EL (cell line): ENCODE results near the gene KLHL3.
A peak's percentile ranks its signal among the peaks of the same experiment; 100 is the strongest.
"Not testable (repeated sequence)": the region's sequence is repeated elsewhere in the genome, so short reads cannot be mapped to it uniquely, and the experiment has no call there.

Source experiments
- DNase-seq: peaks from one replicate; pipeline ENCODE4 v3.0.0-alpha.2; 2016

KLHL3 gene

DNA sequence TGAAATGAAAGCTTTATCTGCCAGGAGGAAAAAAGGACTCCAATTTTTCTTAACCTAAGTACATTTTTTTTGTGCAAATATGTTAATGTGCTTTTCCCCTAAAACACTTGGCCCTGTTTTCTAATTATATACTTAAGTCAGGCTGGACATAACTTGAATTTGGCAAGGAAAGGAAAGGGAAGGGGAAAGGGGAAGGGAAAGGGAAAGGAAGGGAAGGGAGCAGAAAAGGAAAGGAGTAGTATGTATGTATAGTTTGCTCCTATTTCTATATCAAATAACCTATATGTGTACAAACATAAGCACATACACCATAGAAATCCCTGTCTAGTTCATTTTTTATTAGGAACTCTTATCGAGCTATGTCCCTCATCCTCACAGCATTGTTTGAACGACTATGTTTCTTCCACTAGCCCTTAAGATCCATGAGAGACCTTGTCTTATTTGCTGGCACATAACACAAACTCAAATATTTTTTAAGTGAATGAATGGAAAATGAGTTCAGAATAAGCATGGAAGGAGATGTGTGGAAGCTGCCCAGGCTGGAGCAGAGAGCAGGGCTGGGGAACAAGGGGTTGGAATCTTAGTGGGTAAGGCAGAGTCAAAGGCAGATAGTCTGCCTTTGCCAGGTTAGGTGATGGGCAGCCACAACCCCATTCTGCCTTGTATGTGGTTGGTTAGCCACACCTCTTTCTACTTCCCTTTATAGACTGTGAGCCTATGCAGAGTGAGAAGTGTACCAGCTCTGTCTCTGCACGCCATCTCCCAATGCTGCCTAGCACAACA is 70.0 kb downstream of the KLHL3 start:
- DNase-seq: no peak

DNA sequence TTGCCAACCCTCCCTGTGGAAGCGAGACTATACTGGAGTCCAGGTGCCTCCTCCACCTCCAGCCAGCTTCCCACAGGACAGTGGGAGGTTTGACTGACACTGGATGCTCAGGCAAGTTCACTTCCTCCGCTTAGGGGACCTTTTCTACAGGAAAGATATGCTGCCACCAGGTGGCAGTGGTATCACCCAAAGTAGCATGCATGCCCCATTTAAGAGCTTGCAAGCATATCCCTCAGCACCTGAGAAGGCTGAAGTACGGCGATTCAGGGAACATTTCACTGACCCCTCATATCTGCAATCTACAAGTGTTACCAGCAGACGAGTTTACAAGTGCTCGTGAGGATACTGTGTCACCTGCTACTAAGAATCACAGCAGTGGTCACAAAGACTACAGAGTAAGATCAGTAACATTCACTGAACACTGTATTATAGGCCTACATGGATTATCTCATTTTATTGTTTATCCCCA is 75.5 kb downstream of the KLHL3 start:
- DNase-seq: peak; percentile 75

DNA sequence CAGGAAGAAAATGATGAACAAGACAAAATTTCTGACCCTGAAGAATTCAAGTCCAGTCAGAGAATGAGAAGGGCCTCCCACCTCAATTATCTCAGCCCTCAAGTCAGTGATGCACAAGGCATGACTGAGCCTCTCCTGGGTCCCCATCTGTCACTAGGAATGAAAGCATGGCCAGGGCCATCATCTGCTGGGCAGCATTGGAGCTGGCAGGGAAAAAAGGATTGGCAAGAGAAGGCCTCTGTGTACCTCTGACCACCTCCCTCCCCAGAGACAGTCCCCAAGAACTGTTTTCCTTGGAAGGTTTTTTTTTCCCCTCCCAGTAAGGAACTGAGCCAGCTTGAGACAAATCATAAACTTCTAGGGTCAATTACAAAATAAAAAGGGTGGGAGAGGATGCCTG is 76.7 kb downstream of the KLHL3 start:
- no peak for DNase-seq

DNA sequence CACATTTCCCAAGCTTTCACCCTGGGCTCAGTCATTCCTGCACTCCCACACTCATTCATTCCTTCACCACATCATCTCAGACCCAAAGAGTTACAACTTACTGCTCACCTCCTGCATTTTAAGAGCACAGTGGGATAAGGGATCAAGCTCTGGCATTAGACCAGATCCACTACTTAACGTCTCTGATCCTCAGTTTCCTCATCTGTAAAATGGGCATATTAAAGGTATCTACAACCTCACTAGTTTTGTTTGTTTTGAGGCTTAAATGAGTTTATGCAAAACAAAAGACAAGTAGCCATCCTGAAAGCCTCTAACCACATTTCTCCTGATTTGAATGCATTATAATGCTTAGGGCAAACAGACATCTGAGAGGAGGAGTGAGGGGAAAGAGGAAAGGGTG is 77.6 kb downstream of the KLHL3 start:
- DNase-seq: no peak

DNA sequence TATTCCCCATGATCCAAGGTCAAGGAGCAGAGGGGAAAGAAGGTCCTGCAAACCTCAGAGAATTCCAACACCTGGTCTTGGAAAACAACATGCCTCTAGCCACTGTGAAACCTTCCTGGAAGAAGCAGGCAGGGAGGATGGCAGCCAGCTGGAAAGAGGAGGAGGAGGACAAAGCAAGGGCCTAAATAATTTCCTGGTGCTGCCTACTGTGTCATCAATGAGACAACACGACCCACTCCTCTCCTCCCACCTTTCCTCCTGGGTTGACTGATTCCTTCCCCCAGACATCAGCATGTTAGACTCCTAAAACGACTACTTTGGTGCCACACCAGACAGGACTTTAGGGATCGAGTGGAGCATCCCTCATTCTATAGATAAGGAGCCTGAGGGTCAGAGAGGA is 78.8 kb downstream of the KLHL3 start:
- no peak for DNase-seq

DNA sequence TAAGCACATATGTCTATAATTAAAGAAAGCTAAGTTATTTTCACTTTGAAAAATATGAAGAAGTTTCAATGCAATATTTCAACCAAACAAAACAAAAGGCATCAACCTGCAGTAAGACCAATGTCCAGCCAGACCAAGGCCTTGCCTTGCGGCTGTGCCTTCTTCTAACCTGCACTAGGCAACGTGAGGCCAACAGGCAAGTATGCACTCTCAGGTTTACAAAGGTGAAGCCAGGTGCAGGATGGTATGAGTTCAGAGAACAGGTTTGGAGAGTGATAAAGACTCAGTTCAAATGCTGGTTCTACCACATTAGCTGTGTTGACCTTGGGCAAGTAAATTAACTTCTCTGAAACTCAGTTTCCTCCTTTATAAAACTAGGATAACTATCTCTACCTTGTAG is 79.3 kb downstream of the KLHL3 start:
- no peak for DNase-seq

DNA sequence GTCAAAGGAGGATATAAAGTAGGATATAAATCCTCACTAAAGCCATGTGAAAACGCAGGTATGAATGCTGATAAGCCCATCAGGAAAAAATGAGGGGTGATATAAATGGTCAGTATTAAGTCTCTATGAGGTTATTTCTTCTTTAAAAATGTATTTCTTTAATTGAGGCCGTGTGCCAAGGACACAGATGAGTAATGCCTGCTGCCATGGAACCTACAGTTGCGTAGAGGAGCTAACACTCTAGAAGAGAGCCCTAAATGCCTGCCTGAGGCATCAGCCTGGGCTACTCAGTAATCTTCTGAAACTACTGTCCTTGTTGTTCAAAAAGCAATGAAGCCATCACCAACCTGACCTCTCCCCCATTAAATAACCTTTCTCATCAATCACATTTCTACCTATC is 84.9 kb downstream of the KLHL3 start:
- no peak for DNase-seq

DNA sequence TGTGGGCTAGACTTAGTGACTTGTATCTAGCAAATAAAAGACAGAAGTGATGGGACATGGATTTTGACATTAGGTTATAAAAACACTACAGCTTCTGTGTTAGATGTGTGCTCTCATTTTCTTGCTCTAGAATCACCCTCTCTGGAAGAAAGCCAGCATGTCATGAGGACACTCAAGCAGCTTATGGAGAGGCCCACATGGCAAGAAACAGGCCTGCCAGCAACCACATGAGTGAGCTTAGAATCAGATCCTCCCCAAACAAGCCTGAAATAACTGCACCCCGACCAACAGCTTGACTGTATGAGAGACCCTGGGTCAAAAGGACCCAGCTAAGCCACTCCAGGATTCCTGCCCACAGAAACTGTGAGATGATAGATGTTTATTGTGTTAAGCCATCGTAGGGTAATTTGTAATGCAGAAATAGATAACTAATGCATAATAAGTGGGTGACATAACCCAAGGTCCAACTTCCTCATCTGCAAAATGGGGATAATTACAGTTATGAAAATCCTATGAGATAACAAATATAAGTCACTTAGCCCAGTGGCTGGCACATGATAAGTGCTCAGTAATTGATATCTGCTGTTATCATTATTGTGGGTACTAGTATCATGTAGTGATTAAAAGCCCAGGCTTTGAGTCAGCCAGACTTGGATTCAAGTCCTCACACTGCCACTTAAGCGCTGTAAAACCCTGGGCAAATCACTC is 86.5 kb downstream of the KLHL3 start:
- DNase-seq: peak; percentile 27

DNA sequence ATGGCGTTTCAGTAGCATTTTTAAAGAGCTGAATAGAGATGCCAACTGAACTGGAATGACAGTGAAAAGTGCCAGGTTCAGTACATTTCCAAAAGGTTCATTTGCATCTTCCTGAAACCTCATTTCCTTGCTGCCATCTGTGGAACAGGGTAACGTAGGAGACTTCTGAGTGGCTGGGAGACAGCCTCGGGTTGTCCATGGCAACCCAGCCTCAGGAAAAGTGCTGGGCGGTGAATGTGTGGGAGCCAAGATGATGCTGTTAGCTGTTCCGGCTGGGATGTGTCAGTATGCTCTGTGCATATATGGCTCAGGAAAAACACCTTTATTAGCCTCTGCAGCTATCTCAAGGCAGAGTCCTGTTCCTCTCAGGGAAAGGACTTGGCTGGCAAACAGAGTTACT is 87.5 kb downstream of the KLHL3 start:
- no peak for DNase-seq

DNA sequence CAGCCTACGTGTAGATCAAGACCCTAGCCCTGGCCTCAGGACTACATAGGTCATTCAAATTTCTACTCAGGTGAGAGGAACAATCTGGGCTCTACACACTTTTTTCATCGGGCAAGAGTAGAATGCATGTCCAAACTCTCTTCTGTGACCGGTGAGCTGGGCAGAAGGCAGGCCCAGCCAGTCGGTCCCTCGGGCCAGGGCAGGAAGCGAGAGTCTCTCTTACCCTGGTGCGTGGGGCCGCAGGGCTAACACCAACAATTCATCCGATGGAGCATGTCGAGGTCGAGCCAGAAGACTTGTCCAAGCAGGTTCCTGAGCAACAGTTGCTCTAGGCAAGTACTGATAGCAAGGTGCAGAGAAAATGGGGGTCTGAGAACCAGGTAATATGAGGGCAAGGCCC is 88.5 kb downstream of the KLHL3 start:
- DNase-seq: no peak

DNA sequence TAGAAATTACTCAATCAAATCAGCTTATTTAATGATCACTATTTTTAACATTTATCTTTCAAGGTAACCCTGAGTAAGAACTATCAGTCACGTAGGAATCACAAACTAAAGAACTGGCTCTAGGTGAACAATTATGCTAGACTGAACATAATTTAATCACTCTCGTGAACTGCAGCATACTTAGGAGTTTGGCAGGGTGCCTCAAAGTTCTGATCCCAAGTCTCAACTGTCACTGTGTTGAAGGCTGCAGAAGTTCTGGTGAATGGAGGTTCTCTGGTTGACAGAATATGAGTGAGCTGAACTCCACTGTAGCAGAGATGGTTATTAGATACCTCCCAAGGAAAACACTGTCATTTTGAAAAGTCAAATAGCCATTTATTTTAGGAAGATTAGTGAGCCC is 89.1 kb downstream of the KLHL3 start:
- no peak for DNase-seq

DNA sequence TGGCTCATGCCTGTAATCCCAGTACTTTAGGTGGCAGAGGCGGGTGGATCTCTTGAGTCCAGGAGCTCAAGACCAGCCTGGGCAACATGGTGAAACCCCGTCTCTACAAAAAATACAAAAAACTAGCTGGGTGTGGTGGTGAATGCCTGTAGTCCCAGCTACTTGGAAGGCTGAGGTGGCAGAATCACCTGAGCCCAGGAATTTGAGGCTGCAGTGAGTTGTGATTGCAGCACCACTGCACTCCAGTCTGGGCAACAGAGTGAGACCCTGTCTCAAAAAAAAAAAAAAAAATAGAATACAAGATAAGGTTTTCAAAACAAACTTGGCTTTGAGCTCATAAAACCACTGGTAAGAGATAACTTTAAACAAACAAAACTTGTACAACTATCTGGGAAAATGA is 92.8 kb downstream of the KLHL3 start:
- DNase-seq: not testable (repeated sequence)

DNA sequence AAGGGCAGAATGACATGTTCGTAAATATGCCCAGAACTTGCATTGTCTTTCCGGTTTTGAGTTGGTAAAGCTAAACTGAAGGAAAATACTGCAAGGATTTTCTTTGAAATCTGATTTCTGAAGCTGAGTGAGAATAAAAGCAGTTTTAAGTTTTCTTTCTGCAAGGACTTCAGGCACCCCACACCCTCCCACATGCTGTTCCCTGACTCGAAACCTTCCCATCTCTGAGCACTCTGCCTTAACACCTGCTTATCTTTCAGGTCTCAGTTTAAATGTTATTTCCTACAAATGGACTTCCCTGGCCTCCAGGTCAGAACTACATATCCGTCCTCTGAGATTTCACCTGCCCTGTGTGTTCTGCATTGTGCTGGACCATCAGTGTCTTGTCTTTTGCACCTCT is 93.8 kb downstream of the KLHL3 start:
- DNase-seq: no peak

DNA sequence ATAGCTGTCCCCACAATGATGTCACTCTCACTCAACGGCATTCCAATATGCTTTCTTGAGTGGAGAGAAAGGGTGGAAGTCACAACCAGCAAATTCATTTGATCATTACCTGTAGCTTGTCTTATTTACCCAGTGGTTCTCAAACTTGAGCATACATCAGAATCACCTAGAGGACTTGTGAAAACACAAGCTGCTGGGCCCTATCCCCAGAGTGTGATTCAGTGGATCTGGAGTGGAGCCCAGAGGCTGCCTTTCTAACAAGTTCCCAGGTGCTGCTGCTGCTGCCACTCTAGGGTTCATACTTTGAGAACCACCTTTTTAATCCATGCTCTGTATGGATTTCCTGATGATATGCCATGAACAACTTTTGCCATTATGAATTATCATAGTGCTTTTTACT is 94.7 kb downstream of the KLHL3 start:
- no peak for DNase-seq

DNA sequence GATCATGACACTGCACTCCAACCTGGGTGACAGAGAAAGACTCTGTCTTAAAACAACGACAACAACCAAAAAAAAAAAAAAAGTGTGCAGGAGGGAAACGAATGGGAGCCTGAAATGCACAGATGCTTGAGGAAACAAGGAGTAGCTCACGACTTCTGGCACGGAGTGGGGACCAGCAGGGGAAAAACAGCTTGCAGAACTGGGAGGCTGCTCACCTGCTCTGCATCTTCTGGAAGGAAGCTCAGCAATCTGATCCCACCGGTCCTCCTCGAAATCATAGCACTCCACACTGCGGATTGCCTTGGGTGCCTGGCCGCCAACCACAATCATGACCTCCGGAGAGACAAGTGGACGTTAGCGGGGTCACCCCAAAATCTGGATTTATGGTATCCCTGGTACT is 96.2 kb downstream of the KLHL3 start:
- DNase-seq: no peak

DNA sequence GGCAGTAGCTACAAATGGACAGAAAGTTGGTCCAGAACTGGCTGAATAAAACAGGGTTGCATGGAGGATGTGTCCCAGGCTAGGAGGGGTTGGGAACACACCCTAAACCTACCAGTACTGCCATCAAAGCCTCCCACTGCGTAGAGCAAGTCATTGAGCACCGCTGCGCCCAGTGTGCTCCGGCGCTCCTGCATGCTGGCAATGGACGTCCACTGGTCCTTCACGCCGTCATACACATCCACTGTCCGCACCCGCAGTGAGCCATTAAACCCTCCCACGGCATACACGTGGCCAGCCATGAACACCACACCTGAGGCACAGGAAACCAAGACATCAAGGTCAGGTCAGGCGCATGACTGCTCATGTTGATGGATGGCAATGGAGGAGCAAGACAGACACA is 97.0 kb downstream of the KLHL3 start:
- DNase-seq: no peak

DNA sequence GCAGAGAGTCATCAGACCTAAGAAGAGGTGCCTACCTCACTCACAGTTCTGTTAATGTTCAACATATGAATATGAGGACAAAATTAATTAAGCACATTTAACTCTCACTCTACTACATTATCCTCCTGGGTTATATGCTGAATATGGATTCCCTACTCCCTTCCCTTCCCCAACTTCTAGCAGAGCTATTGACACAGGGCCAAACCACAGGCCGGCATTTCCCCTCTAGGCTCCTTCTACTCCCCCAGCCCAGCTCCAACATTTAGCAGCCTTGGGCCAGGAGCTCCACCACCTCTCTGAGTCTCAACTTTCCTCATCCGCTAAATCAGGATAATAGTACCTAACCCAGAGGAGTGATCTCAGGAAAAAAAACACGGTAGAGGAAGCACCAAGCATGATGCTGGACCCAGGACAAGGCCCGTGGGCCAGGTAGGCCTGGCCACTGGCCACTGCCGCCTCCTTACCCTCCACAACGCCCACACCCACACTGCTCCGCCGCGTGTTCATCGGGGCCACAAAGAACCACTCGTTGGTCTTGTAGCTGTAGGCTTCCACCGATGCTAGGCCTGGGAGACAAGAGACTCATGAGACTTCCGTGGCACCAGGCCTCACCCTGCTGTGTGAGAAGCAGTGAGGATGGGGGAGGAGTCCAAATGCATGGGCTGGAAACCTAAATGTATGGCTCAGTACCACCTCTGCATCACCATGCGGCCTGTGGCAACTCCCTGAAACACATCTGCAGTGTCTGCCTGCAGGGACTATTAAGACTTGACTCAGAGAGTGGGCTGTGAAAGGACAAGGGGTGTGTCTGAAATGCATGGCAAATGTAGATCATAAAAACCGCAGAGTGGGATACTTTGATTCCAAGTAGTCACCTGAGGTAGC is 98.8 kb downstream of the KLHL3 start:
- peak; percentile 13 for DNase-seq

DNA sequence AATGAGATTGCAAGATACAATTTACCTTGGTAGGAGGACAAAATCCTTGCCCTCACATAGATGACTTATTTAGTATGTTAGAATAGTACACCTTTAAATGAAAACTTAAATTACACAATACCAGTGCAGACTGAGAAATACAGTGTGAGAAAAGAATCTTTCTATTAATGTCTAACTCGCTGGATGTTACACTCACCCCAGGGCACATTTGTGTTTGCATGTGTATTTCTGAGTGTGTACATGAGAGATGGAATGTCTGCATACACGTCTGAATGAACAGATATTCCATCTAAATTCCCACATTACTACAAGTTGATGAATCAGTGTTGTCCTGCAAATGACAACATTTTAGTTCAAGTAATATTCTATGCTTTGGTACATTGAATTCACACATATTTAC is 99.8 kb downstream of the KLHL3 start:
- no peak for DNase-seq

DNA sequence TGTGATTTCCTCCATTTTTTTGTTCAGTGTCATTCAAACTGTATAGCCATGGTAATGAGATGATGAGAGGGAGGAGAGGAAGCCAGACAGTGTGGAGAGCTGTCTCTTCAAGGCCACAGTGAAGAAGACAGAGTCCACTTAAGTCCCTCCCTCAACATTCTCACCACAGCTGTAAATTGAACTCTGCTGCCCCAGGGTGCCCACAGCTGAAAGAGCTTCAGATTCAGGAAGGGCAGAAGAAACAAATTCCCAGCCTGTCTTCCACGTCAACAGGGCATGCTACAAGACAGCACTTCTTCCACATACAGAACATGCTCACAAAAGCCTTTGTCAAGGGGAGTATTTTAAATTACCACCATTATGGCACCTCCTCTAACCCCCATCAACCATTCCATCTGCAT is 100.4 kb downstream of the KLHL3 start:
- DNase-seq: peak; percentile 44

DNA sequence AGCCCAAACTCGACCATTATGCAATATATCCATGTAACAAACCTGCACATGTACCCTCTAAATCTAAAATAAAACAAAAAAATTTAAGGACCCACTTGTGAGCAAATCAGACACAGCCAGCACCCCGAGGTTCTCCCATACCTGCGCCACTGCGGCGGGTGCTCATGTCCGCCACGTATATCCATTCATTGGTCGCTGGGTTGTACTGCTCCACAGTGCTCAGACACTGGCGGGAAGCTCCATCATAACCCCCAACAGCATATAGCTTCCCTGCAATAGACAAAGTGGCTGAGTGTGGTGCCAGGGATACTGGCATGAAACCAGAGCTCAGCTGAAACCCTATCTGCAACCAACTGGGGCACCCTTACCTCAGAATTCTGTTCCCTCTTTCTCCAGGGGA is 102.0 kb downstream of the KLHL3 start:
- DNase-seq: no peak

DNA sequence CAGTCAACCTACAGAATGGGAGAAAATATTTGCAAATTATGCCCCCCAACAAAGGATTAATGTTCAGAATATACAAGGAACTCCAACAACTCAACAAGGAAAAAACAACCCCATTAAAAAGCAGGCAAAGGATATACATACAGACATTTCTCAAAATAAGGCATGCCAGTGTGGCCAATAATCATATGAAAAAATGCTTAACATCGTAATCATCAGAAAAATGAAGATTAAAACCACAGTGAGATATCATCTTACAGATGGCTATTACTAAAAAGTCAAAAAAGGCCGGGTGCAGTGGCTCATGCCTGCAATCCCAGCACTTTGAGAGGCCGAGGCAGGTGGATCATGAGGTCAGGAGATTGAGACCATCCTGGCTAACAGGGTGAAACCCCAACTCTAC is 103.2 kb downstream of the KLHL3 start:
- no peak for DNase-seq

DNA sequence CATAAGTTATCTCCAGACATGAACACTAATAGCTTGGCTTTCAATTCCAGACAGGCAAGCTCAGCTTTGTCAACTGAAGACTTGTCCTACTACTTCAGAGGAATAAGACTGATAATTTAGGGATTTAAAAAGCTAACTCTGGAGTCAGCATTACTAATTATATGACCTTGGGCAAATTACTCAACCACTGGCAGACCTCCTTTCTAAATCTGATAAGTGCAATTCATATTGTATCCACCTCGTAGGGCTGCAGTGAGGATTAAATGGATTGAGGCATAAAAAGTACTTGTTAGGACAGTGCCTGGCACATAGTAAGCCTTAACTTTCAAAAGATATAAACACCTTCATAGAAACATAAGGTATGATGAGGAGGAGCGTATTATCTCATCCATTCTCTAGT is 104.4 kb downstream of the KLHL3 start:
- DNase-seq: no peak

DNA sequence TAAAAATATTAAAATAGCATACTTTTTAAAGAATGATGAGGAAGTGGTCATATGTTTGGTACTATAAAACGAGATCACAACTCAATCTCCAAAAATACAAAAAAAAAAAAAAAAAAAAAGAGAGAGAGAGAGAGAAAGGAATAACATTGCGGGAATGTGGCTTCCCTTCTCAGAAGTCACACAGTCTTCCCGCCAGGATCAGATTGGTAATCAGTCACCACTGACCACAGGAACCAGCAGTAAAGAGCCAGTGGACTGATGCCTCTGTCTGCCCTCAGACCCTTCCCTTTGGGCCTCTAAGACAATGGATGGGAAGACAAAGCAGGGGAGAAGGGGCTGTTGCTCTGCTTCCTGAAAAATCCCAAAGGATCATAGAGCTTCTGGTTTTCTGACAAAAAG is 104.9 kb downstream of the KLHL3 start:
- DNase-seq: no peak
